Stimulated activated naive CD8-positive, alpha-beta T cell treated with anti-CD3 and anti-CD28 coated beads, Interleukin-15, Interleukin-2, amounts not matched to agents 100 ng/mL and 50 ng/mL, for 24 hours (primary cell): ENCODE data around the gene HCFC1R1.

ENCODE experiments used
- H3K27ac Mint-ChIP-seq: one replicate; pipeline ENCODE4 v1.8.0; 2021; ENCODE audit warnings: mild to moderate bottlenecking, mixed read lengths
- H3K27me3 Mint-ChIP-seq: one replicate; pipeline ENCODE4 v1.8.0; 2021; ENCODE audit warnings: mixed read lengths
- H3K36me3 Mint-ChIP-seq: one replicate; pipeline ENCODE4 v1.8.0; 2021; ENCODE audit warnings: low read depth, mixed read lengths
- H3K4me1 Mint-ChIP-seq: one replicate; pipeline ENCODE4 v1.8.0; 2021; ENCODE audit warnings: low read depth, mixed read lengths
- H3K4me3 Mint-ChIP-seq: one replicate; pipeline ENCODE4 v1.8.0; 2021; ENCODE audit warnings: mild to moderate bottlenecking, mixed read lengths
- H3K9me3 Mint-ChIP-seq: one replicate; pipeline ENCODE4 v1.8.0; 2021; ENCODE audit warnings: mixed read lengths

HCFC1R1 gene

DNA sequence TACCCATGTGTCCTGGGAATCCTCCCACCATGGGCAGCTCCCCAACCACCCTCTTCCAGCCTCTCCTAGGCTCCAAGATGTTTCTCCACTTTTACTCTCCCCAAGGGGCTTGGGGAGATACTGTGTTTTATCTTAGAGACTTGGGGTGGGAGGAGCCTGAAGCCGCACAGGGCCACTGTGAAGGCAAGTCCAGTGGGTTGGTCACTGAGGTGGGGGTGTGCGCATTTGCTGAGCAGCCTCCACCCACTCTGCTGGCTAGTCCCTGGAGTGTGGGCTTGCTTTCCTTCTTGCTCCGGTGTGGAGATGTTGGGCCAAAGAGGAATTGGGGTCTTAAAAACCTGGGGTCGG, 15.1 kb downstream of the HCFC1R1 start:
- Mint-ChIP-seq H3K4me3 (no peak overlapping the region), H3K27ac (no peak overlapping the region), H3K36me3 (no peaks in the 10 kb centered on the region), H3K4me1 (peaks cover 28% of the 10 kb centered on the region), H3K27me3 (peaks cover 13% of the 10 kb centered on the region), H3K9me3 (no peaks in the 10 kb centered on the region)

DNA sequence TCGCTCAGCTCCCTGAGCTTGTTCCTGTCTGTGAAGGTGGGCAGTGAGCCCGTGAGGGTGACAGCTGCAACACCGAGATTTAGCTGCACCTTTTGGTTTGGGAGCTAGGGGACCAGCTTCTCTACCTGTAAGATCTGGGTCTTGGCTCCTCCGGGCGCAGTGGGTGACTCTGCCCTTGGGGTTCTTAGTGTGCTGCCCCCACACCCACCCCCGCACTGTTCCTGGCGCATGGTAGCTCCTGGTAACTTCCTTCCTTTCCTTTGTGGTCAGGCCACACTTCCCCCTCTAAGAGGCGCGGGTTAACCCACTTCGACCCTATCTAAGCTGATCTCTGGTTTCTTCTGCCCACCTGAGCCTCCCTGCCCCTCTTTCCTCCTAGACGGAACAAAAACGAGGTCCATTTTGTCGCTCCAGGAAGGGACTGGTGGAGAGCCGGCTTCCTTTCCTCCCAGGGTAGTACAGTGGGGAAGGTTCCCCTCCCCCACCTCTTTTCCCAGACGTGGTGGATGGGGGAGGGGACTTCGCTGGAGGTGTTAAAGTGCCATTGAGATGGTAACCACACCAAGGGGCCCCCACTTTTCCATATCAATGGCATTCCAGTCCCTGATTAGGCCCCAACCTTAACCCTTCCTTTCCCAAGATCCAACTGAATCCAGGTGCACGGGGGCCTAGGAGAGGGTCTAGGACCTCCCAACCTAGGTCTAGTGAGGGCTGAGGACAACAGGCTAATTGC, 15.6 kb downstream of the HCFC1R1 start:
- peaks cover 13% of the 10 kb centered on the region for H3K27me3 Mint-ChIP-seq
- no peaks in the 10 kb centered on the region for H3K9me3 Mint-ChIP-seq
- H3K27ac Mint-ChIP-seq, result peak overlapping the region; percentile 59
- H3K4me3 Mint-ChIP-seq, result peak overlapping the region; percentile 22
- H3K36me3 Mint-ChIP-seq, result no peaks in the 10 kb centered on the region
- H3K4me1 Mint-ChIP-seq, result peaks cover 28% of the 10 kb centered on the region

DNA sequence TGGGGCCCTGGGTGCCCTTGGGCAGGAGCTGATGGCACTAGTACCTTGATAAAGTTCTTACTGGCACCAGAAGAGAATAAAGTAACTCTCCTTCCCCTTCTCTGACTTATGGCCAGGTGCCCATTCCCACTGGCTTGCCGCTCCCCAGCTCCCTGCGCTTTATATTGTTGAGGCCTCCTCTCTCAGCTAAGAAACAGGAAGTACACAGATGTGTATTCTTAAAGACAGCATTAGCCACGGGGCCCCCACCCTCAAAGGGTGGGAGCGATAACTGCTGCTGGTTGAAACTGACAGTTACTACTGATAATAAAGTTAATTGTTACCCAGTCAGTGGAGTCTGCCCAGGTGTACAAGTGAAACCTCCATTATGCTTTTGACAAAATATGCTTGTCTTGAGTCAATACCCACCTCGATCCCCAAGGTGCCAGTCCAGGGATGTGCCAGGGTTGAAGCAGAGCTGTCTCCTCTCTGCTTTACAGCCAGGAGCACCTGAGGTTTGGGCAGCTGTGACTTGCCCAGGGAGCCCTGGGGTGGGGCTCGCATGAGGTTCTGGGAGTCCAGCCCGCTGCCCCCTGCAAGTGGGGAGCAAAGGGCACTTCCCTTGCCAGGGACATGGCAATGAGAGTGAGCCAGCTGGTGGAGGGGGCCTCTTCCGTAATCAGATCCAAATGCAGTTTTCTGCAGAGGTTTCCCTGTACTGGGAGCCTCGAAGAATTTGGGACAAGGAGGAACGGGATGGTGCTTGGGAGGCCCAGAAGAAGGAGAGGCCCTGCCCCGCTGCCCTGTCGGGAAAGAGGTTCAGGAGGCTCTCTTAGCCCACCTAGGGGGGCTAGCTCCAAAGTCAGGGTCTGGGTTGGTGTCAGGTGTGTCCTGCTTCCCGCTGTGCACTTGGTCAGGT, 16.4 kb downstream of the HCFC1R1 start:
- Mint-ChIP-seq H3K4me1 (peaks cover 28% of the 10 kb centered on the region), H3K27ac (no peak overlapping the region), H3K36me3 (no peaks in the 10 kb centered on the region), H3K27me3 (peaks cover 13% of the 10 kb centered on the region), H3K4me3 (no peak overlapping the region), H3K9me3 (no peaks in the 10 kb centered on the region)

DNA sequence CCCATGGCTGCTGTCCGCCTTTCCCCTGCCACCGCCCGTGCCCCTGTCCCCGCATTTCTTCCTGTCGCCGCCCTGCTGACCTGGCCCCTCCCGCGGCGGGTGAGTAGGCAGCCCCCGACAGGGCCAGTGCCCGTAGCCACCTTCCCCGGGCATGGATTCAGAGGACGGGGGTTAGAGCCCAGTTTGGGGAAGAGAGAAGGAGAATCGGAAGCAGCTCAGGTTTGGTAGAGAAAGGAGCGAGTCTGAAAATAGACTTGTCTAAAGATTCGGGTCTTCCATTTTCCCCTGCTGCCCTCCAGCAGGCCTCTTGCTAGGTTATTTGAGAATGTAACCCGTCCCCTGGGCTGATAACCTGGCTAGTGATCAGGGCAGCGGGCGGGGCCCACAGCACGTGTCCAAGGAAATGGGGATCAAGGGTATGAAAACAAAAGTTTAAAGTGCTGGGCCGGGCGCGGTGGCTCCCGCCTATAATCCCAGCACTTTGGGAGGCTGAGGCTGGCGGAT, 18.9 kb downstream of the HCFC1R1 start:
- Mint-ChIP-seq H3K27ac (no peak overlapping the region), H3K4me1 (peaks cover 28% of the 10 kb centered on the region), H3K9me3 (no peaks in the 10 kb centered on the region), H3K27me3 (peaks cover 11% of the 10 kb centered on the region), H3K36me3 (no peaks in the 10 kb centered on the region), H3K4me3 (peak overlapping the region; percentile 60)

DNA sequence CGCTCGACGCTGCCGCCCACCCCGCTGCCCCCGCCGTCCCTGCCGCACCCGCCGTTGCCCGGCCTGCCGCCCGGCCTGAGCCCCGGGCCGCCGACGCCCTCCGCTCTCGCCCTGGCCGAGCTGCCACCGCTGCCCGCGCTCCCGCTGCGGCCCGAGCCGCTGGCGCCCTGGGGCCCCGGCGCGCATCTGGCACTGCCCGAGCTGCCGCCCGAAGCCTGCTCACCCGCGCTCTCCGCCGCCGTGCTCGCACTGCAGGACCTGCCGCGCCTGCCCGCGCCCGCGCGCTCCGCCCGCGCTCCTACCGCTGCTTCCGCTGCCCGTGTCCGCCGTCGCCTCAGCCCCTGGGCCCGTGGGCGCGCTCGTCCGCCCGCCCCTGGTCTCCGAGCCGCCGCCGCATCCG, 19.4 kb downstream of the HCFC1R1 start:
- peaks cover 28% of the 10 kb centered on the region for H3K4me1 Mint-ChIP-seq
- H3K27ac Mint-ChIP-seq, result no peak overlapping the region
- no peaks in the 10 kb centered on the region for H3K36me3 Mint-ChIP-seq
- no peak overlapping the region for H3K4me3 Mint-ChIP-seq
- H3K9me3 Mint-ChIP-seq, result no peaks in the 10 kb centered on the region
- peaks cover 11% of the 10 kb centered on the region for H3K27me3 Mint-ChIP-seq

DNA sequence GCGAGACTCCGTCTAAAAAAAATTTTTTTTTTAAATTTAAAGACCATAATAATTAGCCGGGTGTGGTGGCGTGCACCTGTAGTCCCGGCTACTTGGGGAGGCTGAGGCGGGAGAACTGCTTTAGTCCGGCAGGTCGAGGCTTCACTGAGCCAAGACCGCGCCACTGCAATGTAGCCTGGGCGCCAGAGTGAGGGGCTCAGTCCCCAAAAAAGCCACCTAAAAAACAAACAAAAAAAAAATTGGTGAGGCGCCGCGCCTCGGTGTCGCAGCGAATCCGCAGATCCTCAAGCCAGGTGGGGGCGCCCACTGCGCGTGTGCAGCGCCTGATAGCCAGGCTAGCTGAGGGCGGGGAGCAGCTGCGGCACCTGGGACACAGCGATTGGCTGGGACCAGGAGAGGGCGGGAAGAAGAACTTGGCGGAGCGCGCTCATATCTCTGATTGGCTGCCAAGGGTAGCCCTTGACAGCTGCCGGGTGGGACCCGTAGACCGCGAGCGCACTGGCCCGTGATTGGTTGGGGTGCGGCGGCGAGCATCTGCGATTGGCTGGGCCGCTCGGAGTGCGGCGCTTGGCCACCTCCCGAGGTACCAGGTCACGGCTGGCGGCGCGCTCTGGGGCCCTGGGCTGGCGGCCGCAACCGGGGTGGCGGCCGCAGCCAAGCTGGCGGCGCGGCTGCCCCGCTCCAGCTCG, 20.0 kb downstream of the HCFC1R1 start:
- peaks cover 25% of the 10 kb centered on the region for H3K4me1 Mint-ChIP-seq
- no peaks in the 10 kb centered on the region for H3K9me3 Mint-ChIP-seq
- H3K4me3 Mint-ChIP-seq, result peak overlapping the region; percentile 55
- H3K27ac Mint-ChIP-seq, result no peak overlapping the region
- no peaks in the 10 kb centered on the region for H3K36me3 Mint-ChIP-seq
- peaks cover 11% of the 10 kb centered on the region for H3K27me3 Mint-ChIP-seq

DNA sequence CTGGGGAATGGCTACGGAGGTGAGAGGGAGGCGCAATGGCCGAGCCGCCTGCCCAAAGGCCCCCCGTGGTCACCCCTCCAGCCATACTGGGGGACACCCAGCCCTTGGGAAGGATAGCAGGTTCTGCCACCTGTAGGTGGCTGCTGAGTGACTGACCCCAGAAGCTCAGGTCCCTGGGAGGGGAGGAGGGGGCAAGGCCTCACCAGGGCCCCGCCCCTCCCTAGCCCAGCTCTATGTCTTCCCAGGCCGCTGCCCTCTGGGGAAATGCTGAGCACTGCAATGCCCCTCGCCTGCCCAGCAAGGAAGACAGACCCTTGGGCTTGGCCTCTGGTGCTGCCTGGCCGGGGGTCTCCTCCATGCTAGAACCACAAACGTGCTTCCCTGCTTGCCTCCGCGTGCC, 22.4 kb downstream of the HCFC1R1 start:
- Mint-ChIP-seq H3K36me3 (no peaks in the 10 kb centered on the region), H3K4me3 (no peak overlapping the region)

DNA sequence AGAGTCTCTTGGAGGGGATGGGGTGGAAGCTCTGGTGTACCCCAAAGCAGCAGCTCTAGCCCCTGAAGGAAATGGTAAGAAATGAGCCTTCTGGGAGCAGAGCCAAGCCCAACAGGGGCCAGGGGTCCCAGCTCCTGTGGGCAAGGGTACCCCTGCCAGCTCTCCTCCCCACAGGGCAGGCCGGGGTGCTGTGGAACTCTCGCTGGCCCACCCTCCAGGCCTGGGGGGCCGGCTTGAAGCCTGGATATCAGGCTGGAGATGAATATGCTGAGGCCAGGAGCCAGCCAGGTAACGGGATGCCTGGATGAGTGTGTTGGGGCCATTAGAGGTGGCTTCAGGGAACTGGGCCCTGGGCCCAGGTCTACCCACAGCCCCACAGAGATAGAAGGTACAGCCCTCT, 23.2 kb downstream of the HCFC1R1 start:
- Mint-ChIP-seq H3K9me3 (no peaks in the 10 kb centered on the region), H3K27me3 (peaks cover 7% of the 10 kb centered on the region), H3K27ac (no peak overlapping the region)

More for the DNA sequence above, 22.4 kb downstream of the HCFC1R1 start:
- no peaks in the 10 kb centered on the region for H3K9me3 Mint-ChIP-seq
- H3K27me3 Mint-ChIP-seq, result peaks cover 7% of the 10 kb centered on the region
- peaks cover 4% of the 10 kb centered on the region for H3K4me1 Mint-ChIP-seq
- no peak overlapping the region for H3K27ac Mint-ChIP-seq

DNA sequence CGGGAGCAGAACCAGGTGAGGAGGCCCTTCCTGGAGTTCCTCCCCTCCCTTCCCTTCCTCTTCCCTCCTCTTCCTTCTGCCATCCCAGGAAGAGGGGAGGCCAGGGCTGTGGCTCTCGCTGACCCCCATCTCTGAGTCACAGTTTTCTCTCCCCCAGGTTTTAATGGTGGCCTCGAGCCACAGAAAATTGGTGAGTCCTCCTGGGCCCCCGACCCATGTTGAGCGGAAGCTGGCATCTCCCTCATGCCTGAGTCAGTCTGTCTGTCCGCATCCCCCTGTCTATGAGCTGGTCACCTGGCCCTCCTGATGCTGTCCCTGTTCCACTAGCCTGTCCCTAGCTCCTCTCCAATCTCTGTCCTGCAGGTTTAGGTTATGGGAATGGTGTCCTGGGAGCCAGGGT, 23.8 kb downstream of the HCFC1R1 start:
- no peak overlapping the region for H3K27ac Mint-ChIP-seq
- H3K4me1 Mint-ChIP-seq, result peaks cover 3% of the 10 kb centered on the region
- no peaks in the 10 kb centered on the region for H3K9me3 Mint-ChIP-seq
- H3K27me3 Mint-ChIP-seq, result peaks cover 5% of the 10 kb centered on the region
- no peak overlapping the region for H3K4me3 Mint-ChIP-seq
- H3K36me3 Mint-ChIP-seq, result no peaks in the 10 kb centered on the region

More for the DNA sequence above, 23.2 kb downstream of the HCFC1R1 start:
- Mint-ChIP-seq H3K4me3 (no peak overlapping the region), H3K36me3 (no peaks in the 10 kb centered on the region), H3K4me1 (peaks cover 4% of the 10 kb centered on the region)

DNA sequence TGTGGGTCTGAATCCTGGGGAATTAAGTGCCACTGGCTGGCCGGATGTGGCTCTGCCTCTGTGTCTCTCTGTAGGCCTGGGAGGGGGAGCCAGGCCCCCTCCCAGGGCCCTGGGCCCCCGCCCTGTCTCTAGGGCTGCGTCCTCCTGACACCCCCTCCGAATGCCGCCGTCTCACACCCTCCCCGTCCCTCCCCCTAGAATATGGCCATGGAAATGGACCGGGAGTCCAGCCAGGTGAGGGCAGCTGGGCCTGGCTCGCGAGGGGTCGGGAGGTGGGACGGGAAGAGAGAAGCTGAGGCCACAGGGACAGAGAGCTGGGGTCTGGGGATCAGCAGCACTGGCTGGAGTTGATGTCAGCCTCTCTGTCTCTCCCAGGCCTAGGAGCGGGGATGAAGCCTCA, 27.4 kb downstream of the HCFC1R1 start:
- H3K27ac Mint-ChIP-seq, result no peak overlapping the region
- no peaks in the 10 kb centered on the region for H3K4me1 Mint-ChIP-seq
- no peak overlapping the region for H3K4me3 Mint-ChIP-seq
- peaks cover 3% of the 10 kb centered on the region for H3K27me3 Mint-ChIP-seq
- no peaks in the 10 kb centered on the region for H3K9me3 Mint-ChIP-seq
- no peaks in the 10 kb centered on the region for H3K36me3 Mint-ChIP-seq

DNA sequence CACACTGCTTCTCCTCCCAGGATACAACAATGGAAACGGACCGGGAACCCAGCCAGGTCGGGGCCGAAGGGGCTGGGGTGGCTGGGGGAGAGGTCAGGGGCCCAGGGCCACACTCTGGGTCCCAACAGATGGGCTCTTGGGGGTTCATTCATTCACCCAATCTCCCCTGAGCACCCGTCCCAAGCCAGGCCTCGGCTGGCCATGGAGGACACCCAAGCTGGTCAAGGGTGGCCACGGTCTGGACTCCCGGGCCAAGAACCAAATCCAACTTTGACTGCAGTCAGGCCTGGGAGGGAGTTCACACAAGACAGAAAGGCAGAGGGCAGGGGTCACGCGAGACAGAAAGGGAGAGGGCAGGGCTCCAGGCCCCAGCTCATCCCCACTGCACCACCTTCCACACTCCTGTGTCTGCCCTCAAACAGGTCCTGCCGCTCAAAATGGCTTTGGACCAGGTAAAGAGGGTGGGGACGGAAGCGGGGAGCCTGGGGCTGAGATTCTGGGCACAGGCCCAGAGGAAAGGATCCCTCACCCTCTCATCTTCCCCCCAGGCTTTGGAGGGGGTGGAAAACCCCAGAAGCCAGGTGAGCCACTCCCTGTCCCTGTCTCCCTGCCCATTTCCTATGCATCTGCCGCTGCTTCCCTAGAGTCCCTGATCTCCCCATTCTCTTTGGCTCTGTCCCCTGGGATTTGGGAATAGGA, 31.2 kb downstream of the HCFC1R1 start:
- no peaks in the 10 kb centered on the region for H3K9me3 Mint-ChIP-seq
- H3K27ac Mint-ChIP-seq, result no peak overlapping the region
- no peaks in the 10 kb centered on the region for H3K27me3 Mint-ChIP-seq
- no peaks in the 10 kb centered on the region for H3K4me1 Mint-ChIP-seq
- H3K4me3 Mint-ChIP-seq, result no peak overlapping the region
- no peaks in the 10 kb centered on the region for H3K36me3 Mint-ChIP-seq

DNA sequence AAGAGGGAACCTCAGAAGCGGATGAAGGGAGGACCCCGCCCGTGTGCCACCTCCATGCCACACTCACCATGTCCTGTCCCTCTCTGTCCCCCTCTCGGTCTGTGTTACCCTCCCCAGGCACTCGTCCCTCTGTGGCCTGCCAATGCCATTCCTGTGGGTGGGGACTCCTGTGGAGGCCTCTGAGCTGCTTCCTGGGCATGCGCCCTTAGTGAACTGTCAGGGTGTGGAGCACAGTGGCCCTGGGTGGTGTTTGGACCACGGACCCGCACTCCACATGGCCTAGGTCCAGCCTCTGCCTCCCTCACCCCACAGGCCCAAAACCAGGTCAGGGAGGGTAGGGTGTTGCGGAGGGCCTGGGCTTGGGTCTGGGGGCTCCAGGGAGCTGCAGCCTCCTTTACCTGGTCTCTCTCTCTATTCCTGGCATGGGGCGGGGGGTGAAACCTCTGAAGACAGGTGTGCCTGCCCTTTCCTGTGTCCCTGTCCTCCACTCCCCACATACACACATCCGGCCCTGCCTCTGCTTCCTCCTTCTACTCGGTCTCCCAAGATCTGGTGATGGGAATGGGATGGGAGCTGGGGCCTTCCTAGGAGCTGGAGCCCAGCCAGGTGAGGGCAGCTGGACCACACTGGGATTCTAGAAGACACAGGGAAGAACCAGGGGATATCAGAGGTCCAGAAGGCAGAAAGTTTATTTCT, 32.0 kb downstream of the HCFC1R1 start:
- H3K27me3 Mint-ChIP-seq, result no peaks in the 10 kb centered on the region
- no peak overlapping the region for H3K4me3 Mint-ChIP-seq

DNA sequence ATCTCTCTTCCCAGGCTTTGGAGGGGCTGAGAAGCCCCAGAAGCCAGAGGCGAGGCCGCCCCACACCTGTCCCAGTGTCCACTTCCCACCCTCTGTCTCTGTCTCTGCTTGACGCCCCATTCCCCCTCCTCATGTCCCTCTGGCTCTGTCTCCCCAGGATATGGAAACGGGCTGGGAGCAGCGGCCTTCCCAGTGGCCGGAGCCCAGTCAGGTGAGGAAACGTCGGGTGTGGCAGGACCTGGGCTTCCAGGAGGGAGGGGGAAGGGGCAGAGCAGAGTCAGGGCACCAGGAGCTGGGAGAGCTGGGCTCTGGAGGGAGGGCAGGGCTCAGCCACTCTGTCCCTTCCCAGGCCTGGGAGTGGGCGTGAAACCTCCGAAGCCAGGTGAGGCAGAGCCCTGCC, 32.9 kb downstream of the HCFC1R1 start:
- Mint-ChIP-seq H3K36me3 (no peaks in the 10 kb centered on the region), H3K4me1 (no peaks in the 10 kb centered on the region), H3K27ac (no peak overlapping the region), H3K9me3 (no peaks in the 10 kb centered on the region), H3K27me3 (no peaks in the 10 kb centered on the region), H3K4me3 (no peak overlapping the region)

More for the DNA sequence above, 32.0 kb downstream of the HCFC1R1 start:
- H3K4me1 Mint-ChIP-seq, result no peaks in the 10 kb centered on the region
- no peaks in the 10 kb centered on the region for H3K9me3 Mint-ChIP-seq
- no peak overlapping the region for H3K27ac Mint-ChIP-seq
- no peaks in the 10 kb centered on the region for H3K36me3 Mint-ChIP-seq

DNA sequence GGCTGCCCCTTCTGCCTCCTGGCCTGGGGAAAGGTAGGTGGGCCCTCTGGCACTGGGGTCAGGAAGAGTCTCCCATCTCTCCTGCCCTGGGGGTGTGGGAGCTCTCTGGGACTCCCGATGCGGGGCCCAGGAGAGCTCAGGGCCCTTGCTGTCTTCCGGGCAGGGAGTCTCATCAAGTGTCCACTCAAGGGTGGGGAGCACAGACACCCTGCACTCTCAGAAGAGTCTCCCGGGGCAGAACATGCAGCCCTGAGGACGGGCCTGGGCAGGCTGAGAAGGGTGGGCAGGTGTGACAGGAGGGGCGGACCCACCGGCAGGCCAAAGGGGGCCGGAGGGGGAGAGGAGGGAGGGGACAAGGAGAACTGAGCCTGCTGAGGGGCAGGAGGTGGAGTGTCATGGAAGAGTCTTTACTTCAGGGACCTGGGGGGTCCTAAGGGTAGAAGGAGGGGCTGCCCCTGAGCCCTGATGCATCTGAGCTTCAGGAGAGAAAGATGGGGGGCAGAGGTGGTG, 35.1 kb downstream of the HCFC1R1 start:
- Mint-ChIP-seq H3K27ac (no peak overlapping the region), H3K4me1 (peaks cover 4% of the 10 kb centered on the region), H3K27me3 (no peaks in the 10 kb centered on the region), H3K4me3 (no peak overlapping the region), H3K9me3 (no peaks in the 10 kb centered on the region), H3K36me3 (no peaks in the 10 kb centered on the region)
